ENCODE results near the gene STT3B. TPM values are rescaled to one million over a fixed set of nuclear protein-coding genes. Genes with fewer than 3 reads are reported as not detected.

The STT3B gene
- total RNA-seq, 1 experiment from 2014 or later: 105 TPM

GRCh38 chr3:31499281-31499680 lies 33.4 kb upstream of the STT3B start:
- no peak overlapping the region for H3K27ac ChIP-seq (ENCODE audit: low read length)
- no peaks in the 10 kb centered on the region for H3K4me1 ChIP-seq (ENCODE audit: control insufficient read depth, insufficient read depth, low read length)
- in situ Hi-C loops (cut with HindIII; ENCODE audit: low pct_unique_long_range_greater_than_20kb, low sequenced_read_pairs) (no loop called here), intact Hi-C loops (cut with micrococcal nuclease; ENCODE audit: unreplicated experiment) (no loop called here)
- BruUV-seq (replicated peaks): no TSS peak
- no peak for DNase-seq (ENCODE audit: low read depth, low spot score)
- H3K36me3 ChIP-seq (ENCODE audit: control insufficient read depth, insufficient read depth, low read length): no peaks in the 10 kb centered on the region
- TF ChIP-seq TCF7L2 (IDR thresholded peaks at IDR 0.05; ENCODE audit: low read depth, low read length) (no peak), SIN3A (IDR thresholded peaks at IDR 0.05; ENCODE audit: borderline replicate concordance, insufficient read depth, low read depth, low read length) (no peak), POLR2AphosphoS5 (IDR thresholded peaks at IDR 0.05; ENCODE audit: low read depth, low read length) (no peak)
- TF ChIP-seq, protein P1, sequence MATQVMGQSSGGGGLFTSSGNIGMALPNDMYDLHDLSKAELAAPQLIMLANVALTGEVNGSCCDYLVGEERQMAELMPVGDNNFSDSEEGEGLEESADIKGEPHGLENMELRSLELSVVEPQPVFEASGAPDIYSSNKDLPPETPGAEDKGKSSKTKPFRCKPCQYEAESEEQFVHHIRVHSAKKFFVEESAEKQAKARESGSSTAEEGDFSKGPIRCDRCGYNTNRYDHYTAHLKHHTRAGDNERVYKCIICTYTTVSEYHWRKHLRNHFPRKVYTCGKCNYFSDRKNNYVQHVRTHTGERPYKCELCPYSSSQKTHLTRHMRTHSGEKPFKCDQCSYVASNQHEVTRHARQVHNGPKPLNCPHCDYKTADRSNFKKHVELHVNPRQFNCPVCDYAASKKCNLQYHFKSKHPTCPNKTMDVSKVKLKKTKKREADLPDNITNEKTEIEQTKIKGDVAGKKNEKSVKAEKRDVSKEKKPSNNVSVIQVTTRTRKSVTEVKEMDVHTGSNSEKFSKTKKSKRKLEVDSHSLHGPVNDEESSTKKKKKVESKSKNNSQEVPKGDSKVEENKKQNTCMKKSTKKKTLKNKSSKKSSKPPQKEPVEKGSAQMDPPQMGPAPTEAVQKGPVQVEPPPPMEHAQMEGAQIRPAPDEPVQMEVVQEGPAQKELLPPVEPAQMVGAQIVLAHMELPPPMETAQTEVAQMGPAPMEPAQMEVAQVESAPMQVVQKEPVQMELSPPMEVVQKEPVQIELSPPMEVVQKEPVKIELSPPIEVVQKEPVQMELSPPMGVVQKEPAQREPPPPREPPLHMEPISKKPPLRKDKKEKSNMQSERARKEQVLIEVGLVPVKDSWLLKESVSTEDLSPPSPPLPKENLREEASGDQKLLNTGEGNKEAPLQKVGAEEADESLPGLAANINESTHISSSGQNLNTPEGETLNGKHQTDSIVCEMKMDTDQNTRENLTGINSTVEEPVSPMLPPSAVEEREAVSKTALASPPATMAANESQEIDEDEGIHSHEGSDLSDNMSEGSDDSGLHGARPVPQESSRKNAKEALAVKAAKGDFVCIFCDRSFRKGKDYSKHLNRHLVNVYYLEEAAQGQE (IDR thresholded peaks at IDR 0.05; ENCODE audit: insufficient read depth in 1 of 2, low read depth in 2 of 2, low read length in 1 of 2): no peak
- H3K27me3 ChIP-seq (ENCODE audit: control insufficient read depth, insufficient read depth, low read length): no peaks in the 10 kb centered on the region
- CTCF ChIA-PET: no interaction called here
- no peaks in the 10 kb centered on the region for H3K9me3 ChIP-seq (ENCODE audit: control insufficient read depth, insufficient read depth, low read depth, low read length)
- no peak overlapping the region for H3K4me3 ChIP-seq (ENCODE audit: low read depth in 2 of 2, low read length in 2 of 2)
- POLR2A ChIA-PET: no interaction called here
- no peak for ATAC-seq

DNA sequence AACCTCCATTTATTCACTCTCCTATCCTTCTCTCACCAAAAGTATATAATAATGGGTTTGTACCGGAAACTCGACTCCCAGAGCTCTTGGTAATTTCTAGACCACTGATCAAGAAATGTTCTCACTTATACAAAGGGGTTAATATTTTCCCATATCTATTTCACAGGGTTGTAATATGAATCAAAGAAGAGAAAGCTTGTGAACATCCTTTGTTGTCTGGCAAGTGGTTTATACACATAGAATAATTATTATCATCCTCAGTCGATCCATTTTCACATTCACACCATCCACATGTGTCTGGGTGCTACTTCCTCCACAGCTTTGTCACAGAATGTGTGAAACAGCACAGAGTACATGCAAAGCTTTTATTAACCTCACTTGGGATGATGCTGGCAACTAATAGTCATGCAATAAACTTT lies 29.9 kb upstream of the STT3B start:
- ChIA-PET POLR2A (no interaction called here), CTCF (no interaction called here)
- no TSS peak for BruUV-seq (replicated peaks)
- no peaks in the 10 kb centered on the region for H3K36me3 ChIP-seq (ENCODE audit: control insufficient read depth, insufficient read depth, low read length)
- no peaks in the 10 kb centered on the region for H3K9me3 ChIP-seq (ENCODE audit: control insufficient read depth, insufficient read depth, low read depth, low read length)
- H3K4me3 ChIP-seq (ENCODE audit: low read depth in 2 of 2, low read length in 2 of 2): no peak overlapping the region
- no peak for ATAC-seq
- H3K4me1 ChIP-seq (ENCODE audit: control insufficient read depth, insufficient read depth, low read length): no peaks in the 10 kb centered on the region
- DNase-seq (ENCODE audit: low read depth, low spot score): no peak
- peaks cover 2% of the 10 kb centered on the region; the same call in 1 of the 2 replicates for H3K27me3 ChIP-seq (ENCODE audit: control insufficient read depth, insufficient read depth, low read length)
- intact Hi-C loops (cut with micrococcal nuclease; ENCODE audit: unreplicated experiment) (no loop called here), in situ Hi-C loops (cut with HindIII; ENCODE audit: low pct_unique_long_range_greater_than_20kb, low sequenced_read_pairs) (no loop called here)
- H3K27ac ChIP-seq (ENCODE audit: low read length): no peak overlapping the region
- TF ChIP-seq TCF7L2 (IDR thresholded peaks at IDR 0.05; ENCODE audit: low read depth, low read length): no peak
- TF ChIP-seq CTCF (IDR thresholded peaks at IDR 0.05): no peak
- TF ChIP-seq POLR2AphosphoS5 (IDR thresholded peaks at IDR 0.05; ENCODE audit: low read depth, low read length): no peak
- no peak for TF ChIP-seq SIN3A (IDR thresholded peaks at IDR 0.05; ENCODE audit: borderline replicate concordance, insufficient read depth, low read depth, low read length)
- TF ChIP-seq, protein P1 (IDR thresholded peaks at IDR 0.05; ENCODE audit: insufficient read depth in 1 of 2, low read depth in 2 of 2, low read length in 1 of 2): no peak

All from Panc1 (cell line).